HUES48 (cell line): Measurements from ENCODE around the gene HOXA5.

Experiments
- H3K27ac ChIP-seq: one replicate; pipeline ENCODE4 v1.7.0; 2013; ENCODE audit warnings: low read depth, low read length, inconsistent platforms
- H3K27me3 ChIP-seq: 2 replicates; pipeline ENCODE4 v1.6.1; 2013; ENCODE audit warnings: mild to moderate bottlenecking, low read length; ENCODE audit not compliant: control insufficient read depth, insufficient read depth
- H3K36me3 ChIP-seq: 2 replicates; pipeline ENCODE4 v1.6.1; 2013; ENCODE audit warnings: low read length; ENCODE audit not compliant: control insufficient read depth, insufficient read depth
- H3K4me1 ChIP-seq: 2 replicates; pipeline ENCODE4 v1.6.1; 2013; ENCODE audit warnings: mild to moderate bottlenecking, low read length; ENCODE audit not compliant: control insufficient read depth, insufficient read depth
- H3K4me3 ChIP-seq: 2 replicates; pipeline ENCODE4 v1.5.1; 2013; ENCODE audit warnings: mild to moderate bottlenecking, low read depth, low read length
- H3K9ac ChIP-seq: 2 replicates; pipeline ENCODE4 v1.6.1; 2013; ENCODE audit warnings: mild to moderate bottlenecking, low read depth, low read length, moderate library complexity
- H3K9me3 ChIP-seq: 2 replicates; pipeline ENCODE4 v1.6.1; 2013; ENCODE audit warnings: low read length; ENCODE audit not compliant: control insufficient read depth, insufficient read depth

The HOXA5 gene

DNA sequence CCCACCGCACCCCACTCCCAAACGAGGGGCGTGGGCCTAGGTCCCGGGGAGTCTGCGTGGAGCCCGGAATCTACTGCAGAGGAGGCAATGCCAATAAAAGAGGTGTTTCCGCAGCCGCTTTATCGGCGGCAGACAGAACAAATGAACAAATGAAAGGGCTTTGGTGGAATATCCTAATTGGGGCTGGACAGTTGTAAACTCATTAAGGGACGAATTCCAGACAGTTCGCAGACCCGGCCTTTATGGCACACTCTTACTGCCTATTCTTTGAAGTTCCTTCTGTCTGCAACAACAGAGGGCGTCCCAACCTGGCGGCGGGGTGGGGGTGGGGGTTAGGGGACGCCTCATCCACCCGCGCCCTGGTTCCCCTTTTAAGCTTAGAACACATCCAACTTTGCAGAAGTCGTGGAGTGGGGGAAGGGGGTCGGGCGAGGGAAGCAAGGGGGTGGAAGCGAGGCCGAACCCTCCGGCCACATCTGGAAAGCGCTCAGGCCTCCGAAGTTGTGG lies 17.8 kb upstream of the HOXA5 start:
- H3K9ac ChIP-seq: no peak overlapping the region
- H3K27ac ChIP-seq: no peak overlapping the region
- H3K36me3 ChIP-seq: no peaks in the 10 kb centered on the region
- no peak overlapping the region for H3K4me3 ChIP-seq
- peaks cover 100% of the 10 kb centered on the region for H3K27me3 ChIP-seq
- H3K9me3 ChIP-seq: peaks cover 4% of the 10 kb centered on the region; the same call in 1 of the 2 replicates
- peaks cover 2% of the 10 kb centered on the region; the same call in 1 of the 2 replicates for H3K4me1 ChIP-seq

DNA sequence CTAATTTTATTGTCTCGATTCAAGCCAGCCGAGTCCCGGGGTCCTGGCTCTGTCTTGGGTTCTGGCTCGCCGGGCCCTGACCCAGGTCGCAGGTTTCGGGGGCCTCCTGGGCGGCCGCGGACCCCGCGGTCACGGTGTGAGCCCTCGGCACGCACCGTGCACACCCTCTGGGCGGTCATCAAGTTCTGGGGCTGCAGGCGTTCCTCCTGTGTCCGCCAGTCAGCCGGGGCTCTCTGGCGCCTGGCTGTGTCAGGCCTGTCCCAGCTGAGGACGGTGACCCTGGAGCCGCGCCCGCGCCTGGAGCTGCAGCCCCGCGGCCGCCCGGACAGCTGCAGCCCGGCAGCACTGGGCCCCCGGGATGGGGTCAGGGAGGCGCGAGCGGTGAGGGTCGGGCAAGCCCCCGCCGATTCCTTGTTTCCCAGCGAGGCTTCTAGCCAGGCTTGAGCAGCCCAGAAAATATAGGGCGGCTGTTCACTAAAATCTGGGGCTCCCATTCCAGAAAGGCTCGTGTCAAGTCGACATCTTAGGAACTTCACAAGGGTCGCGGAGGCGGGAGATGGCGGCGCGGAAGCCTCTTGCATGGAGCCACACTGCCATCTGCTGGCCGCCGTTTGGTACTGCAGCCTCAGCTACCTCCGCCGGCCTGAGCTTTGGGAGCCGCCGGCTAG lies 17.2 kb upstream of the HOXA5 start:
- H3K9ac ChIP-seq: no peak overlapping the region

GRCh38 chr7:27160145-27160545 lies 16.7 kb upstream of the HOXA5 start:
- H3K4me3 ChIP-seq: 0 out of 2 replicates have a peak overlapping the region, but pooled peaks have one; percentile 49
- H3K4me1 ChIP-seq: peaks cover 2% of the 10 kb centered on the region; the same call in 1 of the 2 replicates
- H3K9ac ChIP-seq: no peak overlapping the region
- H3K9me3 ChIP-seq: peaks cover 4% of the 10 kb centered on the region; the same call in 1 of the 2 replicates
- no peaks in the 10 kb centered on the region for H3K36me3 ChIP-seq
- peaks cover 100% of the 10 kb centered on the region for H3K27me3 ChIP-seq
- no peak overlapping the region for H3K27ac ChIP-seq

More for the DNA sequence above, 17.2 kb upstream of the HOXA5 start:
- no peak overlapping the region for H3K27ac ChIP-seq
- peaks cover 4% of the 10 kb centered on the region; the same call in 1 of the 2 replicates for H3K9me3 ChIP-seq
- peaks cover 2% of the 10 kb centered on the region; the same call in 1 of the 2 replicates for H3K4me1 ChIP-seq
- peak overlapping the region; percentile 49; the same call in 1 of the 2 replicates for H3K4me3 ChIP-seq
- peaks cover 100% of the 10 kb centered on the region for H3K27me3 ChIP-seq
- H3K36me3 ChIP-seq: no peaks in the 10 kb centered on the region

DNA sequence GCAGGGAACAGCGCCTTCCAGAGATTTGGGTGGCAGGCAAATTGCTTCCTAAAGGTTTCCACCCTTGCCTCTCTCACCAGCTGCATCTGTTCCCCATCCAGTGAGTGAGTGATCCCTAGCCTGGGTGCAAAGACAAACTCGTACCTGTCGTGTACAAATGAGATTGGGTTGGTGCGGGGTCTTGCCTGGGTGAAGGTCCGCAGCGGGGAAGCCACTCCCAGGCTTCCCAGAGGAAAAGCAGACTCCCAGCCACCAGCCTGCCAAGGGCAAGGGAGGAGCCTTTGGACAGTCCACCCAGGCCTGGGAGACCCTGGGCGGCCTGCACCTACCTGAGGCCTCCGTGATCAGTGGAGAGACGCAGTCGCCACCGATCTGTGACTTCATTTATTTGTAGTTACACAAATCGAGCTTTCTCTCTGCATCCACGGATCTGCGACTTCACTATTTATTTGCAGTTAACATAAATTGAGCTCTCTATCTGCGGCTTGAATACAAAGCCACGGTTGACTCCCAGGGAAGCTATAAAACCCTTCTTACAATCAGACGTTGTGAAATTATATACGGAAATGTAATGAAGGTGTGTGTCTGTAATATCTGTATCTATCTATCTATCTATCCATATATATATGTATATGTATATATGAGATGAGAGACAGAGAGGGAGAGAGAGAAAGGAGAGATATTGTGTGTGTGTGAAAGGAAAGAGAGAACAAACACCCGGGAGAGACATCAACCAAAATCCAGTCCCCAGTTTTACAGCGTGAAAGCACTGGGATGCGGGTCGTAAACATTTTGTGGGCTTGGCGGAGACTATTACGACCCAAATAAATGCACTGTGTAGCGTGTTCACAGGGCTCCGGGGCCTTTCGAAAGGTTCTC lies 16.0 kb upstream of the HOXA5 start:
- Histone ChIP-seq H3K27ac (no peak overlapping the region), H3K9me3 (peaks cover 4% of the 10 kb centered on the region; the same call in 1 of the 2 replicates), H3K36me3 (no peaks in the 10 kb centered on the region), H3K9ac (no peak overlapping the region), H3K27me3 (peaks cover 100% of the 10 kb centered on the region), H3K4me3 (no peak overlapping the region), H3K4me1 (peaks cover 2% of the 10 kb centered on the region; the same call in 1 of the 2 replicates)

GRCh38 chr7:27158436-27159265 lies 15.2 kb upstream of the HOXA5 start:
- H3K27me3 ChIP-seq: peaks cover 100% of the 10 kb centered on the region
- H3K9ac ChIP-seq: no peak overlapping the region
- no peak overlapping the region for H3K4me3 ChIP-seq

GRCh38 chr7:27157702-27158431 lies 14.4 kb upstream of the HOXA5 start:
- Histone ChIP-seq H3K36me3 (no peaks in the 10 kb centered on the region), H3K9ac (no peak overlapping the region), H3K27ac (no peak overlapping the region), H3K27me3 (peaks cover 100% of the 10 kb centered on the region), H3K4me1 (peaks cover 2% of the 10 kb centered on the region; the same call in 1 of the 2 replicates), H3K9me3 (peaks cover 4% of the 10 kb centered on the region; the same call in 1 of the 2 replicates), H3K4me3 (no peak overlapping the region)

More at GRCh38 chr7:27158436-27159265, 15.2 kb upstream of the HOXA5 start:
- Histone ChIP-seq H3K4me1 (peaks cover 2% of the 10 kb centered on the region; the same call in 1 of the 2 replicates), H3K36me3 (no peaks in the 10 kb centered on the region), H3K9me3 (peaks cover 4% of the 10 kb centered on the region; the same call in 1 of the 2 replicates), H3K27ac (no peak overlapping the region)

DNA sequence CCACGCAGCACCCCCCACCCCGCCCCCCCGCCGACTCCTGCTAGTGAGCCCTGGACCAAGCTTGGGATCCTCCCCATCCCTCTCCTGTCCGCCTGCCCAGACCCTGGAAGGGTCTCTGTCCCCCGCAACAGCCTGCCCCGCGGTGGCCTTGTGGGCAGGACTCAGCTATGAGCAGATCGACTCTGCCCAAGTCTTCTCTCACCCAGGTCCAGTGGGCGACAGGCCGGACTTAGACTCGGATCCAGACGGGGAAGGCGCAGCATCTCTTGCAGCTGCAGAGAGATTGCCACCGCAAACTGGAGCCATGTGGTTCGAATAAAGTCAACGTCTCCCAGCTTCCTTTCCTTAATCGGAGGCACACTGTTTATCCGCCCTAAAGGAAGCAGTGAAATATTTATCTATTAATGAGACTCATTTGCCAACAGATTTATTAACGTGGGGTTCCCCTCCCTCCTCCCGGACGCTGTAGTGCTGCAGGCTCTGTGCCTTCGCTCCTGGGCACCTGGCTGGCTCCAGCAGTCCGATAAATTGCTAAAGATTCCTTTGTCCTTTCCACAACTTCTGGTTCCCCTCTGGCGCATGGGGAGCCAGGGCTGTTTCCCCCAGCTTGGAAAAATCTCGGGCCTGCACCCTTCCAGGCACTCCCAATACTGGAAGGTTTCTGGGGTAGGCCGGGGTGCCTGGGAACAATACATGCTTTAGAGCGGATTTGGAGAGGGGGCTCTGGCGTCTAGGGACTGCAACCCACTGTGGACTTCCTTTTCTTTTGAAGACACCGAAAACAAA lies 13.6 kb upstream of the HOXA5 start:
- peaks cover 4% of the 10 kb centered on the region; the same call in 1 of the 2 replicates for H3K4me1 ChIP-seq
- H3K27me3 ChIP-seq: peaks cover 100% of the 10 kb centered on the region
- H3K9ac ChIP-seq: no peak overlapping the region
- H3K9me3 ChIP-seq: peaks cover 4% of the 10 kb centered on the region; the same call in 1 of the 2 replicates
- H3K36me3 ChIP-seq: no peaks in the 10 kb centered on the region
- H3K27ac ChIP-seq: no peak overlapping the region
- H3K4me3 ChIP-seq: no peak overlapping the region

- Histone ChIP-seq H3K4me1 (peaks cover 5% of the 10 kb centered on the region; the same call in 1 of the 2 replicates), H3K27ac (no peak within 1 kb of the TSS), H3K36me3 (no peaks in the 10 kb centered on the region), H3K9me3 (peaks cover 4% of the 10 kb centered on the region; the same call in 1 of the 2 replicates), H3K9ac (no peak within 1 kb of the TSS), H3K27me3 (peaks cover 100% of the 10 kb centered on the region), H3K4me3 (peak within 1 kb of the TSS; percentile 58)
These were observed 13.0 kb upstream of the HOXA5 start, which contains the start of gene HOXA7 for GRCh38 chr7:27156508-27156898. Gene HOXA7, minus strand, starts transcription at chr7:27156675. Its CDS starts 130 bp downstream, at chr7:27156545.

- H3K36me3 ChIP-seq: no peaks in the 10 kb centered on the region
- H3K9me3 ChIP-seq: peaks cover 4% of the 10 kb centered on the region; the same call in 1 of the 2 replicates
- H3K27me3 ChIP-seq: peaks cover 100% of the 10 kb centered on the region
- peaks cover 5% of the 10 kb centered on the region; the same call in 1 of the 2 replicates for H3K4me1 ChIP-seq
- peak overlapping the region; percentile 58 for H3K4me3 ChIP-seq
- H3K9ac ChIP-seq: no peak overlapping the region
- H3K27ac ChIP-seq: no peak overlapping the region
These were observed 12.5 kb upstream of the HOXA5 start for GRCh38 chr7:27155816-27156507.
